Anterior cingulate cortex (tissue), 58 donors: ENCODE data around the gene CHRNB1.

Experiments
- DNase-seq, 58 donors: peaks; one replicate each; lab custom pipeline; 2025; lab: John Stamatoyannopoulos, UW

CHRNB1 gene

GRCh38 chr17:7444682-7445618 is at the start of gene CHRNB1:
Gene CHRNB1, plus strand, starts transcription at chr17:7445061. Its CDS starts 67 bp downstream, at chr17:7445128.
- peak in 49 of 58 donors; percentile 11 to 84 (median 56) for DNase-seq

GRCh38 chr17:7396147-7396546 is 48.7 kb upstream of the CHRNB1 start:
- DNase-seq: no peak

GRCh38 chr17:7398612-7399011 is 46.2 kb upstream of the CHRNB1 start:
- no peak for DNase-seq

GRCh38 chr17:7403043-7403726 is 41.7 kb upstream of the CHRNB1 start:
- peak in 3 of 58 donors; percentile 51 to 62 (median 54) for DNase-seq

GRCh38 chr17:7403727-7403976 is 41.2 kb upstream of the CHRNB1 start:
- peak in 2 of 58 donors; percentile 77 to 88 for DNase-seq

GRCh38 chr17:7403977-7404736 is 40.7 kb upstream of the CHRNB1 start, which contains the start of gene TMEM256:
Gene TMEM256, minus strand, starts transcription at chr17:7404097. Its CDS starts 13 bp downstream, at chr17:7404084.
- peak; percentile 88 to 100 (median 99) for DNase-seq

GRCh38 chr17:7404737-7405349 is 40.0 kb upstream of the CHRNB1 start:
- DNase-seq: peak in 26 of 58 donors; percentile 47 to 94 (median 82)

GRCh38 chr17:7405350-7406234 is 39.3 kb upstream of the CHRNB1 start:
- peak in 21 of 58 donors; percentile 9 to 60 (median 40) for DNase-seq

- peak in 2 of 58 donors; percentile 7 to 21 for DNase-seq
These were observed 38.5 kb upstream of the CHRNB1 start for GRCh38 chr17:7406235-7406825.

- DNase-seq: no peak
These were observed 37.8 kb upstream of the CHRNB1 start for GRCh38 chr17:7407082-7407481.

GRCh38 chr17:7407485-7408251 is 37.2 kb upstream of the CHRNB1 start, which contains the start of gene NLGN2:
Gene NLGN2, plus strand, starts transcription at chr17:7407845. Its CDS starts 411 bp downstream, at chr17:7408256.
- DNase-seq: no peak

GRCh38 chr17:7408252-7408727 is 36.6 kb upstream of the CHRNB1 start:
- DNase-seq: no peak

- DNase-seq: no peak
These were observed 36.0 kb upstream of the CHRNB1 start for GRCh38 chr17:7408863-7409262.

- DNase-seq: no peak
These were observed 35.1 kb upstream of the CHRNB1 start for GRCh38 chr17:7409716-7410115.

GRCh38 chr17:7410634-7411426 is 34.0 kb upstream of the CHRNB1 start:
- no peak for DNase-seq

- no peak for DNase-seq
These were observed 33.5 kb upstream of the CHRNB1 start for GRCh38 chr17:7411427-7411750.

GRCh38 chr17:7413346-7413985 is 31.4 kb upstream of the CHRNB1 start:
- DNase-seq: no peak
